K562 (cell line): Measurements from ENCODE around the gene PACRG.

Source experiments
- BACH1 ChIP-seq: fragments of 200-800 bp; sonication (Bioruptor generic); IDR thresholded peaks from 2 replicates; pipeline ENCODE4 v1.6.1; 2016; ENCODE audit warnings: missing genetic modification characterization, missing compliant biosample characterization
- FOXM1 ChIP-seq, 2 experiments: fragments of 450-650 bp in 1 of 2; sonication (generic) in 1 of 2; formaldehyde crosslinking in 1 of 2; IDR thresholded peaks; 2 replicates each; pipeline versions ENCODE4 v1.6.1 to v1.9.0; 2017 to 2022; ENCODE audit warnings: low read depth in 2 of 2, mild to moderate bottlenecking in 2 of 2, missing genetic modification reagents in 1 of 2, moderate library complexity in 1 of 2
- NR3C1 ChIP-seq: sonication (generic); formaldehyde crosslinking; IDR thresholded peaks from 2 replicates; pipeline ENCODE4 v1.8.1; 2022; ENCODE audit warnings: missing genetic modification reagents
- POLR2H ChIP-seq: IDR thresholded peaks from 2 replicates; pipeline ENCODE4 v1.6.1; 2016; ENCODE audit warnings: missing genetic modification characterization, low read depth, mild to moderate bottlenecking, control low read depth, missing compliant biosample characterization, moderate library complexity
- TAF7 ChIP-seq: fragments of 450-650 bp; IDR thresholded peaks from 2 replicates; pipeline ENCODE4 v1.6.1; 2016; ENCODE audit warnings: missing genetic modification characterization, missing compliant biosample characterization
- ZC3H11A ChIP-seq: IDR thresholded peaks from 2 replicates; pipeline ENCODE4 v1.6.1; 2012; ENCODE audit warnings: low read depth, low read length, improper control_type of control experiment
- TF ChIP-seq, protein P1 (sequence below), 2 experiments: fragments of 450-650 bp; IDR thresholded peaks; 2 replicates each; pipeline ENCODE4 v1.6.1; 2018; ENCODE audit warnings: mild to moderate bottlenecking in 2 of 2, low read depth in 1 of 2; ENCODE audit not compliant: partially characterized antibody in 2 of 2

DNA sequence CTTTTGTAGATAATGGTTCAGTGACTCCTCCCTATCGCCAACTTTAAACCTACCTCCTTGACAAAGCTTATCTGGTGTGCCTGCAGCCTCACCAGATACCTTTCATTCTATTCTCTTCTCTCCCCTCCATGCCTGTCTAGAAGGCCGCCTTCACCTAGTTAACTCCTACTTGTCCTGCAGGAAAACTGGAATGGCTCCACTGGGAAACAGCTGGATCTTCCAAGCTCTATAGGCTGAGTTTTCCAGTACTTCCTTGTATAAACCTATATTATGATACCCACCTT, 6.4 kb upstream of the PACRG start:
- TF ChIP-seq POLR2H, result no peak
- TF ChIP-seq ZC3H11A, result no peak
- no peak for TF ChIP-seq FOXM1 (IDR thresholded peaks at IDR 0.05; ENCODE audit: low read depth)
- no peak for TF ChIP-seq FOXM1 (CRISPR knock-in tag; IDR thresholded peaks at IDR 0.05; ENCODE audit: low read depth)
- no peak for TF ChIP-seq TAF7
- TF ChIP-seq NR3C1 (CRISPR knock-in tag), result no peak
- TF ChIP-seq BACH1 (tag), result no peak
- TF ChIP-seq, protein P1, sequence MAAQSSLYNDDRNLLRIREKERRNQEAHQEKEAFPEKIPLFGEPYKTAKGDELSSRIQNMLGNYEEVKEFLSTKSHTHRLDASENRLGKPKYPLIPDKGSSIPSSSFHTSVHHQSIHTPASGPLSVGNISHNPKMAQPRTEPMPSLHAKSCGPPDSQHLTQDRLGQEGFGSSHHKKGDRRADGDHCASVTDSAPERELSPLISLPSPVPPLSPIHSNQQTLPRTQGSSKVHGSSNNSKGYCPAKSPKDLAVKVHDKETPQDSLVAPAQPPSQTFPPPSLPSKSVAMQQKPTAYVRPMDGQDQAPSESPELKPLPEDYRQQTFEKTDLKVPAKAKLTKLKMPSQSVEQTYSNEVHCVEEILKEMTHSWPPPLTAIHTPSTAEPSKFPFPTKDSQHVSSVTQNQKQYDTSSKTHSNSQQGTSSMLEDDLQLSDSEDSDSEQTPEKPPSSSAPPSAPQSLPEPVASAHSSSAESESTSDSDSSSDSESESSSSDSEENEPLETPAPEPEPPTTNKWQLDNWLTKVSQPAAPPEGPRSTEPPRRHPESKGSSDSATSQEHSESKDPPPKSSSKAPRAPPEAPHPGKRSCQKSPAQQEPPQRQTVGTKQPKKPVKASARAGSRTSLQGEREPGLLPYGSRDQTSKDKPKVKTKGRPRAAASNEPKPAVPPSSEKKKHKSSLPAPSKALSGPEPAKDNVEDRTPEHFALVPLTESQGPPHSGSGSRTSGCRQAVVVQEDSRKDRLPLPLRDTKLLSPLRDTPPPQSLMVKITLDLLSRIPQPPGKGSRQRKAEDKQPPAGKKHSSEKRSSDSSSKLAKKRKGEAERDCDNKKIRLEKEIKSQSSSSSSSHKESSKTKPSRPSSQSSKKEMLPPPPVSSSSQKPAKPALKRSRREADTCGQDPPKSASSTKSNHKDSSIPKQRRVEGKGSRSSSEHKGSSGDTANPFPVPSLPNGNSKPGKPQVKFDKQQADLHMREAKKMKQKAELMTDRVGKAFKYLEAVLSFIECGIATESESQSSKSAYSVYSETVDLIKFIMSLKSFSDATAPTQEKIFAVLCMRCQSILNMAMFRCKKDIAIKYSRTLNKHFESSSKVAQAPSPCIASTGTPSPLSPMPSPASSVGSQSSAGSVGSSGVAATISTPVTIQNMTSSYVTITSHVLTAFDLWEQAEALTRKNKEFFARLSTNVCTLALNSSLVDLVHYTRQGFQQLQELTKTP (IDR thresholded peaks at IDR 0.05; ENCODE audit: low read depth in 1 of 2, partially characterized antibody in 2 of 2), result no peak
